ENCODE data around the gene GAL3ST3.

GAL3ST3 gene

GRCh38 chr11:66003291-66003690 lies 45.7 kb downstream of the GAL3ST3 start:
- peak overlapping the region; percentile 91 for H3K4me3 ChIP-seq (ENCODE audit: control insufficient read depth, low read depth, low read length)
- TF ChIP-seq CTCF (IDR thresholded peaks at IDR 0.05; ENCODE audit: control insufficient read depth, insufficient read depth, low read depth, low read length, missing control alignments), result no peak
- no peak for DNase-seq (ENCODE audit: low read depth)

DNA sequence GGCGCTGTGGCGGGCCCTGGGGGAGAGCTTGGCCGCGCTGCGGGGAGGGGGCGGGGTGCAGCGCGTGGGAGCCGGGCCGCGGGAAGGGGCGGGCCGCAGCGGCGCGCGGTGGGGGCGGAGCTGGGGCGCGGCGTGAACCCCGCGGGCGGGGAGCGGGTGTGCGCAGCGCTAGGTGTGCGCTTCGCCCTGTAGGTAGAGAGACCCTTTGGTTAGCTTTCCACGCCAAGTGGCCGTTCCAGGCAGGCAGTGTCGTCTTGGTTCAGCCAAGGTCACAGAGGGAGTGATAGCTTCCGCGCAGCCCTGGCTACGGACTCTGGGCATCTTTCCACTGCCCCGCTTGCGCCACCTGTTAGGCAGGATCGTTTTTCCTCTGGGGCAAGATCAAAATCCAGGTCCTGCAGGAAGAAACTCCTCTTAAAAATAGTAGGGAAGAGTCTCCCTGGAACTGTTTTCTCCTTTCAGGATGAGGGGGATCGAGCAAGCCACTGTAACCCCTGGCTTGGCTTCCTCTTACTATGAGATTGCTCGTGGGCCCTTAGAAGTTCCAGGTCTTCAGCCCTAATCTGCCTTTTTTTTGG lies 46.2 kb downstream of the GAL3ST3 start:
- peak overlapping the region; percentile 91 for H3K4me3 ChIP-seq (ENCODE audit: control insufficient read depth, low read depth, low read length)
- no peak for DNase-seq (ENCODE audit: low read depth)
- TF ChIP-seq CTCF (IDR thresholded peaks at IDR 0.05; ENCODE audit: control insufficient read depth, insufficient read depth, low read depth, low read length, missing control alignments), result no peak

DNA sequence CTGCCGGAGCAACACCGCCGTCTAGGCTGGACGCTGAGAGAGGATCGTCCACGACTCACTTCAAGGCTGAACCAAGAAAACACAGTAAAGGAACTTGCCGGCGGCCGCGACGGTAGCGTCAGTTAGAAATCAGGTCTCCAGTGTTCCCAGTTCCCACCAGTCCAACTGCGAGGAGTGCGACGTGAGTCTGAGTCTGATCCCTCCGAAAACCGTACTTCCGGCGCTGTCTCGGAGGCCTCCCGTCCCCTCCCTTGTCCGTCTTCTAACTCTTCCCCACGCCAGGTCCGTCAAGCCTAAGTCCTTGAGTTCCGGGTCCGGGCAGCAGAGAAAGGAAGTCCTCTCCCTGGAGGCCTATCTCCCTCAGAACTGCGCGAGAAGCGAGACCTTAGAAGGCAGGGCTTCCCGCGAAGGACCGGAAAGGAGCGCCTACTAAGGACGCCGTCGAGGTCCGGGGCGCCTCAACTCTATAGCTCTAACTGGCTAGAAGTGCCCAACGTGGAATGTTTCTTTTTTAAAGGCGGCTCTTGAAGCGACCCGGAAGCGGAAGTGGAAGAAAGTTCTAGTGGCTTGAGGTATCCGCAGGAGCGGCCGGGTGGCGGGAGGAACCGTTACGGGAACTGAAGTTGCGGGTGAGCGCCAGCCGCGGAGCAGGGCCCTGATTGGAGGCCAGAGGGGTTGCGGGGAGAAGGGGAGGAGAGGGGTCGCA lies 46.9 kb downstream of the GAL3ST3 start, which contains the start of the genes BANF1 and EIF1AD:
Gene BANF1 (plus strand): TSS at position 562 of the 706 bp plus-strand sequence. CDS start 748 bp downstream, outside the sequence.
Gene EIF1AD (minus strand): TSS at position 216 of the 706 bp plus-strand sequence. CDS start 1,768 bp downstream, outside the sequence.
- peak within 1 kb of the TSS; percentile 91 for H3K4me3 ChIP-seq (ENCODE audit: control insufficient read depth, low read depth, low read length)
- peak; percentile 90 for DNase-seq (ENCODE audit: low read depth)
- TF ChIP-seq CTCF (IDR thresholded peaks at IDR 0.05; ENCODE audit: control insufficient read depth, insufficient read depth, low read depth, low read length, missing control alignments), result no peak

DNA sequence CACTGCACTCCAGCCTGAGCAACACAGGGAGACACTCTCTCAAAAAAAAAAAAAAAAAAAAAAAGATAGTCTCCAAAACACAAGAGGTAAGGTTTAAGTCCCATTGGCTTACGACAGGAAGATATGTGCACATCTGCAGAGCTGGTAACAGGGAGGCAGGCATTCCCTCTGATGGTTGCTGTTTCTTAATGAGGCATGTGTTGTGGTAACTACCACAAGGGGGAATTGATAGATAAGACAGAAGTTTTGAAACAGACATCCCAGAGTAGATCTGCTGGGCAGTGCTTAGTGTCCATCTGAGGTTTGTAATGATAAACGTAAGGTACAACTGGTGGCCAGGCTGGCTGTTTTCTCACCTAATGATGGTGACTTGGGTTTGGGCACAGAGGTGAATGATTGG lies 51.7 kb downstream of the GAL3ST3 start:
- no peak for TF ChIP-seq CTCF (IDR thresholded peaks at IDR 0.05; ENCODE audit: control insufficient read depth, insufficient read depth, low read depth, low read length, missing control alignments)
- no peak overlapping the region for H3K4me3 ChIP-seq (ENCODE audit: control insufficient read depth, low read depth, low read length)
- DNase-seq (ENCODE audit: low read depth), result no peak

GRCh38 chr11:65992056-65992455 lies 56.9 kb downstream of the GAL3ST3 start:
- TF ChIP-seq CTCF (IDR thresholded peaks at IDR 0.05; ENCODE audit: control insufficient read depth, insufficient read depth, low read depth, low read length, missing control alignments), result no peak
- DNase-seq (ENCODE audit: low read depth), result no peak

More at GRCh38 chr11:65992056-65992455, 56.9 kb downstream of the GAL3ST3 start:
- H3K4me3 ChIP-seq (ENCODE audit: control insufficient read depth, low read depth, low read length), result no peak overlapping the region

All from AG09309 (cell line).